AG09319 (cell line): Measurements from ENCODE around the gene C17orf58.
A peak's percentile ranks its signal among the peaks of the same experiment; 100 is the strongest.

Experiments
- DNase-seq: peaks from one replicate; pipeline ENCODE4 v3.0.0-alpha.2; 2010; ENCODE audit warnings: low read depth; ENCODE audit errors: extremely low read depth
- CTCF ChIP-seq: IDR thresholded peaks from 2 replicates; pipeline ENCODE4 v1.5.1; 2011; ENCODE audit warnings: low read depth, mild to moderate bottlenecking, inconsistent platforms, low read length, moderate library complexity

Gene C17orf58

GRCh38 chr17:68015081-68015723, 18.9 kb upstream of the C17orf58 start:
- TF ChIP-seq CTCF: no peak
- no peak for DNase-seq

- no peak for TF ChIP-seq CTCF
- DNase-seq: no peak
Observed at GRCh38 chr17:68013385-68013784, 17.1 kb upstream of the C17orf58 start.

GRCh38 chr17:68011199-68011665, 15.0 kb upstream of the C17orf58 start:
- DNase-seq: no peak
- peak; percentile 64 for TF ChIP-seq CTCF

- no peak for TF ChIP-seq CTCF
- no peak for DNase-seq
Observed at GRCh38 chr17:68006797-68007196, 10.5 kb upstream of the C17orf58 start.

GRCh38 chr17:68004201-68004600, 7.9 kb upstream of the C17orf58 start:
- no peak for TF ChIP-seq CTCF
- DNase-seq: no peak

- no peak for TF ChIP-seq CTCF
- DNase-seq: no peak
Observed at GRCh38 chr17:67999291-67999911, 3.1 kb upstream of the C17orf58 start.

- TF ChIP-seq CTCF: no peak
Observed at GRCh38 chr17:67998466-67998865, 2.2 kb upstream of the C17orf58 start.

More at GRCh38 chr17:67998466-67998865, 2.2 kb upstream of the C17orf58 start:
- no peak for DNase-seq
